Colonic mucosa (tissue), 4 donors: ENCODE measurements around the gene EMC1. TPM values are rescaled to one million over a fixed set of nuclear protein-coding genes. Genes with fewer than 3 reads are reported as not detected.

ENCODE experiments used
- DNase-seq: peaks from one replicate; pipeline ENCODE4 v3.0.0-alpha.2; 2020
- H3K27ac ChIP-seq: fragments of 200-600 bp; one replicate; pipeline ENCODE4 v1.8.0; 2021
- H3K27me3 ChIP-seq: fragments of 200-600 bp; one replicate; pipeline ENCODE4 v1.8.0; 2021
- H3K36me3 ChIP-seq: fragments of 200-600 bp; one replicate; pipeline ENCODE4 v1.8.0; 2021
- H3K4me1 ChIP-seq: fragments of 200-600 bp; one replicate; pipeline ENCODE4 v1.8.0; 2021; ENCODE audit warnings: mild to moderate bottlenecking
- H3K4me3 ChIP-seq: fragments of 200-600 bp; one replicate; pipeline ENCODE4 v1.8.0; 2021
- H3K9ac ChIP-seq, 2 donors: one replicate each; pipeline ENCODE4 v1.7.0; 2013; ENCODE audit warnings: control low read depth in 2 of 2, low read depth in 2 of 2, low read length in 2 of 2
- H3K9me3 ChIP-seq: fragments of 200-600 bp; one replicate; pipeline ENCODE4 v1.8.0; 2021
- intact Hi-C: fragments of 100-400 bp; cut with DNase I; formaldehyde crosslinking; loops from one replicate; pipeline ENCODE4 v1.14.1; 2022
- total RNA-seq, 2 donors: library from RNA; stranded (reverse); fragmentation: NEBNext Ultra II Directional in 1 of 2; extraction: Animal tissue kit (Norgen Biotek cat#: 25700) in 1 of 2; gene quantifications; one replicate each; pipeline ENCODE4 v1.2.1, GENCODE V29; 2021
- TF ChIP-seq, protein P1 (sequence below): fragments of 200-600 bp; IDR thresholded peaks from one replicate; pipeline ENCODE4 v1.8.0; 2022; ENCODE audit warnings: antibody characterized with exemption, mild to moderate bottlenecking
- donor health status: healthy.
- donor health status: DM: no; HTN: no; CAD: no.
- donor health status: DM: no; HTN: no; CAD: no.

The EMC1 gene
- total RNA-seq, 2 donors from 2014 or later, result 35.3 to 51.1 TPM

DNA sequence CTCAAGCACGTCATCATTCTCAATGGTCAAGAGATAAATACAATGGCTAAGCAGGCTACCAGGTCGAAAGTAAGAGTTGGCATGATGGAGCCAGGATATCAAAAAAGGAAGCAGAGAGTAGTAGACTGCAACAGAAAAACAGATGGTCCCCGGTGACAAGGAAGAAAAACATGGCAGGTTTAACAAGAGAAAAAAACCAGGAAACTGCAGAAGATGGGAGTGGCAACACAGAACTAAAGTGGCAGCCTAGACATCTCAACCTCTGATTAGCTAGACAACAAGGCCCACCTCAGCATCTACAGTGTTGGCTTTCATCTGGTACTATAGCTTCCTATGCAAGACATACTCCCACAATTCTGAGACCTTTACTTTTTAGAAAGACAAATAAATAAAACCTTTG is 44.4 kb downstream of the EMC1 start:
- peak overlapping the region; percentile 31 for H3K27ac ChIP-seq
- no peaks in the 10 kb centered on the region for H3K36me3 ChIP-seq
- H3K4me1 ChIP-seq, result peaks cover 17% of the 10 kb centered on the region
- H3K9ac ChIP-seq, result no peak overlapping the region
- H3K4me3 ChIP-seq, result no peak overlapping the region
- H3K9me3 ChIP-seq, result no peaks in the 10 kb centered on the region
- TF ChIP-seq, protein P1, sequence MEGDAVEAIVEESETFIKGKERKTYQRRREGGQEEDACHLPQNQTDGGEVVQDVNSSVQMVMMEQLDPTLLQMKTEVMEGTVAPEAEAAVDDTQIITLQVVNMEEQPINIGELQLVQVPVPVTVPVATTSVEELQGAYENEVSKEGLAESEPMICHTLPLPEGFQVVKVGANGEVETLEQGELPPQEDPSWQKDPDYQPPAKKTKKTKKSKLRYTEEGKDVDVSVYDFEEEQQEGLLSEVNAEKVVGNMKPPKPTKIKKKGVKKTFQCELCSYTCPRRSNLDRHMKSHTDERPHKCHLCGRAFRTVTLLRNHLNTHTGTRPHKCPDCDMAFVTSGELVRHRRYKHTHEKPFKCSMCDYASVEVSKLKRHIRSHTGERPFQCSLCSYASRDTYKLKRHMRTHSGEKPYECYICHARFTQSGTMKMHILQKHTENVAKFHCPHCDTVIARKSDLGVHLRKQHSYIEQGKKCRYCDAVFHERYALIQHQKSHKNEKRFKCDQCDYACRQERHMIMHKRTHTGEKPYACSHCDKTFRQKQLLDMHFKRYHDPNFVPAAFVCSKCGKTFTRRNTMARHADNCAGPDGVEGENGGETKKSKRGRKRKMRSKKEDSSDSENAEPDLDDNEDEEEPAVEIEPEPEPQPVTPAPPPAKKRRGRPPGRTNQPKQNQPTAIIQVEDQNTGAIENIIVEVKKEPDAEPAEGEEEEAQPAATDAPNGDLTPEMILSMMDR, result no peak
- no peaks in the 10 kb centered on the region for H3K27me3 ChIP-seq
- peak; percentile 22 for DNase-seq
- intact Hi-C loops, result no loop called here

DNA sequence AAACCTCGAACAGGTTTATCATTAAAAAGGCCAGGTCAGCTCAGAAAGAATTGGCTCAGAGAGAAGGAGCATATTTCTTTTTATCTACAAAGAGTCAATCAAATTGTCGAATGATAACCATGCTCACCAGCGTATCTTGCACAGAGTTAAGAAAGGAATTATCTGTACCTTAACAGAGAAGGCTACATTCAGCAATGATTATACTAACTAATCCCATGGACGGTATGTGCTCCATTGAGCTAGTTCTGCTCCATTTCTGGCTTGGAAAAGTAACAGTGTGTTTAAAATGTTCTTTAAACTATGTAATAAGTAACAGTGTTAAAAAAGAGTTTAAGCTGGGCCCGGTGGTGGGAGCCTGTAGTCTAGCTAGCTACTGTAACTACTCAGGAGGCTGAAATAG is 45.5 kb downstream of the EMC1 start:
- DNase-seq, result no peak
- Histone ChIP-seq H3K27me3 (no peaks in the 10 kb centered on the region), H3K9me3 (no peaks in the 10 kb centered on the region), H3K9ac (no peak overlapping the region), H3K4me1 (peaks cover 12% of the 10 kb centered on the region), H3K27ac (no peak overlapping the region), H3K36me3 (no peaks in the 10 kb centered on the region), H3K4me3 (no peak overlapping the region)
- intact Hi-C loops, result no loop called here
- TF ChIP-seq, protein P1, result no peak

DNA sequence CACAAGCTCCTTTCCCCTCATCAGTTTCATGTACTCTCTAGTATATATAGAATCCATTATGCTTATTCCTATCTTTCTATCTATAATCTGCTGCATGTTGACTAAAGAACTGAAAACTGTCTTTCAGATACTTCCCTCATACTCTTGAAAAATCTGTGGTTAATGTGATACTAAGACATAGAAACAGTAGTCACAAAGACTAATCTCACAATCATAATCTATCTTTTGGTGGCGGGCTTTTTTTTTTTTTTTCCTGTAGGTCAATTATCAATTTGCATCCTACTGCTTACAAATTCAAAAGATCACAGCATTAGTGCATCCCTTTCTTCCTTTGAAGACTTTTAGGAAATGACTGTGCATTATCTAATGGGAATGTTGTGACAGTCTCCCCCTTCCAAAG is 45.9 kb downstream of the EMC1 start:
- H3K4me1 ChIP-seq, result peaks cover 12% of the 10 kb centered on the region
- intact Hi-C loops, result no loop called here
- H3K27me3 ChIP-seq, result no peaks in the 10 kb centered on the region
- H3K9me3 ChIP-seq, result no peaks in the 10 kb centered on the region
- H3K36me3 ChIP-seq, result no peaks in the 10 kb centered on the region
- H3K4me3 ChIP-seq, result no peak overlapping the region
- no peak overlapping the region for H3K9ac ChIP-seq
- TF ChIP-seq, protein P1, result no peak
- no peak for DNase-seq
- no peak overlapping the region for H3K27ac ChIP-seq

DNA sequence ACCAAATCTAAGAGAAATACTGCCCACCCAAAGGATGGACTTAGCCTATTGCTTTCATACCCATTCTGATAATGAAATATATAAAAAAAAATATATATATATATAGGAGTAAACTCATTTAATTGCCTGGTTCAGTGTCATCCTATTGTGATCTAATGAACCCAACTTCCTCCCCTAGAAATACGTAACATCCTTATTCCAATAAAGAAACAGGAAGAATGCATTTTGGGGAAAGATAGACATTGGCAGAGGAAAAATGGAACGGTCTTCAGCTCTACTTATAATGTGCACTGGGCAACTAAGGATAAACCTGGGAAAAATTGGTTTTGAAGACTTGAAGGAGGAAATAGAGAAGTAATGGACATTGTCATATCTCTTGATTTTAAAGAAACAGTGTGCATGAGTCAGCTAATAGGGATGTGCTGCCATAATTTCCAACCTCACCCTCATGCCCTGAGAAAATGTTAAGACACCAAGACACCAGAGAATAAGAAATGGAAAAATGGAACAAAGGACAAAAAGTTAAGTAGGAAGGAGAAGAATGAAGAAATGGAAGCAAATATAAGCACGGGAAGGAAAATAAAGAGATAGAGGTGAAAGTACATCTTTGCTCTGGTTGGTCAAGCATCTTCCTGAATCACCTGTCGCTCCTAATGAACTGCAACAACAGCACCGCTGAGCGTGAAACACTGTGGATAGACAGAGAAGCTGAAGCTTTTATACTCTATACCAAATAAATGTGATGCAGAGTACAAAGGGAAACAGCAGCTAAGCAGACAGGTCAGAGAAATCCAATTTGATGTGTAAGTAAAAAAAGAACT is 46.7 kb downstream of the EMC1 start:
- intact Hi-C loops, result no loop called here
- Histone ChIP-seq H3K36me3 (no peaks in the 10 kb centered on the region), H3K27me3 (no peaks in the 10 kb centered on the region), H3K27ac (no peak overlapping the region), H3K9ac (no peak overlapping the region), H3K9me3 (no peaks in the 10 kb centered on the region), H3K4me3 (no peak overlapping the region), H3K4me1 (peaks cover 12% of the 10 kb centered on the region)
- no peak for DNase-seq
- TF ChIP-seq, protein P1, result no peak

DNA sequence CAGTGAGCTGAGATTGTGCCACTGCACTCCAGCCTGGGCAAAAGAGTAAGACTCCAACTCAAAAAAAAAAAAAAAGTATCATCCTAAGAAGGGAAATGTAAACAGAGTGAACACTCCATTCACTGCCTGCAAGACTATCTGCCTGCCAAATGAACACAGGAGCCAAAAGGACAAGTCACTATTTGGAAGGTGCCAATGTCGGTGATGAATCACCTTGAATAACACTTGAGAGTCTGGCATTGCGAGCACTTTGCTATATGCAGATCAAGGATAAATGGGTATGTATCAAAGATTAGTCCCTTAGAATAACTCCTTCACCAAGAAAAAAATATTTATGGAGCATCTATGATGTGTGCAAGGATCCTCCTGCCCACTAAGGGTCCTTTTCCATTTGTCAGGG is 47.9 kb downstream of the EMC1 start:
- no peak overlapping the region for H3K4me3 ChIP-seq
- no peak overlapping the region for H3K27ac ChIP-seq
- H3K27me3 ChIP-seq, result no peaks in the 10 kb centered on the region
- no peaks in the 10 kb centered on the region for H3K9me3 ChIP-seq
- peaks cover 12% of the 10 kb centered on the region for H3K4me1 ChIP-seq
- DNase-seq, result no peak
- no peak overlapping the region for H3K9ac ChIP-seq
- H3K36me3 ChIP-seq, result no peaks in the 10 kb centered on the region
- intact Hi-C loops, result no loop called here
- TF ChIP-seq, protein P1, result no peak
